AG09309 (cell line): ENCODE data around the gene RIGI.

Experiments used
- DNase-seq: peaks from one replicate; pipeline ENCODE4 v3.0.0-alpha.2; 2010; ENCODE audit warnings: low read depth
- H3K4me3 ChIP-seq: 2 replicates; pipeline ENCODE4 v1.5.1; 2011; ENCODE audit warnings: mild to moderate bottlenecking, low read depth, low read length, moderate library complexity; ENCODE audit not compliant: control insufficient read depth
- TF ChIP-seq, protein P1 (sequence below): IDR thresholded peaks from 2 replicates; pipeline ENCODE4 v1.5.1; 2011; ENCODE audit warnings: mild to moderate bottlenecking, low read depth, low read length, inconsistent platforms; ENCODE audit not compliant: insufficient read depth, control insufficient read depth; ENCODE audit errors: missing control alignments

The RIGI gene

DNA sequence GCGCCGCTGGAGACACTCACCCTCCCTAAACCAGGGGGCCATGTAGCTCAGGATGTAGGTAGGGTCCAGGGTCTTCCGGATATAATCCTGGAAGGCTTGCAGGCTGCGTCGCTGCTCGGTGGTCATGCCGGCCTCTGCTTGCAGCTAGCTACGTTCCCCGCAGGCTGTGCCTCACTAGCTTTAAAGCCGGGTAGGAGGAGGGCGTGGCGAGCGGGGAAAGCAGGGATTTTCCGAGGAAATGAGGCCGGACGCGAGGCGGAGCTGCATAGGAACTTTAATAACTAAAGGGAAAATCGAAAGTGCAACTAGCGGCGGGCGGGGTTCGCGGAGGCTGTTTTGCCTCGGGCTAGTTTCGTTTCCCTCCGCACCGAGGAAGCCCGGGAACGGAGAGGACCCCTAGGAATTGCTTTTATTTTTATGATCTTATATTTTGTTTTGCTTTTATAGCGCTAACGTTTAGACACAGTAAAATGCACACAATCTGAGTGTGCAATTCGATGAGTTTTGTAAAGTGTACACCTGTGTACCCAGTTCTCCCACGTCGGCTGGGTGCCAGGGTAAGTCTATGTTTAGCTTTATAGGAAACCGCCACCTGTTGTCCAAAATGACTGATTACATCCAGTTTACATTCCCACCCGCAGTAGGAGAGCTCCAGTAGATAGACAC lies at the start of gene RIGI:
Gene RIGI, minus strand, starts transcription at position 156 of the 666 bp plus-strand sequence. Its CDS starts 30 bp downstream, at position 126.
- TF ChIP-seq, protein P1, sequence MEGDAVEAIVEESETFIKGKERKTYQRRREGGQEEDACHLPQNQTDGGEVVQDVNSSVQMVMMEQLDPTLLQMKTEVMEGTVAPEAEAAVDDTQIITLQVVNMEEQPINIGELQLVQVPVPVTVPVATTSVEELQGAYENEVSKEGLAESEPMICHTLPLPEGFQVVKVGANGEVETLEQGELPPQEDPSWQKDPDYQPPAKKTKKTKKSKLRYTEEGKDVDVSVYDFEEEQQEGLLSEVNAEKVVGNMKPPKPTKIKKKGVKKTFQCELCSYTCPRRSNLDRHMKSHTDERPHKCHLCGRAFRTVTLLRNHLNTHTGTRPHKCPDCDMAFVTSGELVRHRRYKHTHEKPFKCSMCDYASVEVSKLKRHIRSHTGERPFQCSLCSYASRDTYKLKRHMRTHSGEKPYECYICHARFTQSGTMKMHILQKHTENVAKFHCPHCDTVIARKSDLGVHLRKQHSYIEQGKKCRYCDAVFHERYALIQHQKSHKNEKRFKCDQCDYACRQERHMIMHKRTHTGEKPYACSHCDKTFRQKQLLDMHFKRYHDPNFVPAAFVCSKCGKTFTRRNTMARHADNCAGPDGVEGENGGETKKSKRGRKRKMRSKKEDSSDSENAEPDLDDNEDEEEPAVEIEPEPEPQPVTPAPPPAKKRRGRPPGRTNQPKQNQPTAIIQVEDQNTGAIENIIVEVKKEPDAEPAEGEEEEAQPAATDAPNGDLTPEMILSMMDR: peak; percentile 48
- peak within 1 kb of the TSS; percentile 62 for H3K4me3 ChIP-seq
- DNase-seq: peak; percentile 55

DNA sequence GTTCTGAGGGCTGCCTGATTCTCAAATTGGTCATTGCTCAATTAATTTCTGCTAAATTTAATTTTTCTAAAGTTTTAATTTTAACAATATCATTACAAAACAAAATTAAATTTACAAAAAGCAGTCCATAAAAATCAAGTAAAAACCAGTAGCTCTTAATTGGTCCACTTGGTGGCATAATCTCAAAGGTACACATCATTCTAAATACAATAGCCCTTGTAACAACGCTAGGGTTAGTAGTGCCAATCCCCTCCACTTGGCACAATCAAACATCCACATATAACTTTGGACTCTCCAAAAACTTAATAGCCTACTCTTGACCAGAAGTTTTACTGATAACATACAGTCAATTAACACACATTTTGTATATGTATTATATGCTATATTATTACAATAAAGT lies 48.9 kb upstream of the RIGI start:
- no peak overlapping the region for H3K4me3 ChIP-seq
- DNase-seq: no peak
- TF ChIP-seq, protein P1: no peak

DNA sequence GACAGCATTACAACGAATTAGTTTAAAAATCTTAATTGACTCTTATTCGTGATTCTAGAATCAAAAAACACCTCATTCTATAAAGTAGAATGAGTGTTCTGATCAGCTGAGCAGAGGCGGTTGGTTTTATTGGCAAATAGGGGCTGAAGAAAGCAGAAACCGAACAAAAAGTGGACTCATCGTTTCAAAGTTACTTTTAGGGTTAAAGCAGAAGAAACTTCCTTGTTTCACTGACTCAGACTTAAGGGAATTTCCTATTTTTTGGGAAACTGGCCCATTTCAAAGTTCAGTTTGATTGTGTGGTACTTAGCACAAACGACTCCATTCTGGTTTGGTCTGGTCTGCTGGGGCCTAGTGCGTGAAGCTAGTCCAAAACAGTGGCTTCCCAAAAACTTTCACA lies 47.8 kb upstream of the RIGI start:
- TF ChIP-seq, protein P1: no peak
- no peak overlapping the region for H3K4me3 ChIP-seq
- DNase-seq: no peak

DNA sequence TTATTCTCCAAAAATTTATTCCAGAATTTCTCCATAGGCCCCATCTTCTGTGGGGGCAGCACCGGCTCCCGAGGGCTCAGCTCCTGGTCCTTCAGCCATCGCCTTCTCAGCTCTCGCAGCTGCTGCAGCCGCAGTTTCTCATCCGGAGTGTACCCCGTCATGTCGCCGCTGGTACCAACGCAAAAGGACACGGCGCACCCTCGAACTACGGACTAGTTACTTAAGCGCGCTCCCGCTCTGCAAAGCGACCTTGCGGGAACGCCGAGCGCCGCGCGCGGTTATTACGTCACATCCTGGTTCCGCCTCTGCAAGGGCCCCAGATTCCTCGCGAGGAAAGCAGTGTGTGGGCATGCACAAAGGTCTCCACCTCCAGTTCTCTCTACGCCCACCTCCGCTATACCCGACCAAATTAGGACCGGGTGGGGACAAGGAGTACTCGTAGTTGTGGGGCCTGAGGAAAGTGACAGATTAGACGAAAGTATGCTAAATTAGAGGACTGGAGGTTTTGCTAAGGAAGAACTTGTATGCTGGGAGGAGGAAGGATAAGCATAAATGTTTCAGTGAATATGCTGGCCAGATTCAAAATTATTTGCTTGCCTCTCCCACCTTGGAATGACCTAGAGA lies 47.0 kb upstream of the RIGI start, which contains the start of gene NDUFB6:
Gene NDUFB6, minus strand, starts transcription at position 260 of the 624 bp plus-strand sequence. Its CDS starts 99 bp downstream, at position 161.
- TF ChIP-seq, protein P1: no peak
- peak; percentile 48 for DNase-seq
- peak within 1 kb of the TSS; percentile 98 for H3K4me3 ChIP-seq

- peak overlapping the region; percentile 98 for H3K4me3 ChIP-seq
- TF ChIP-seq, protein P1: peak; percentile 68
- no peak for DNase-seq
Observed at GRCh38 chr9:32571969-32572899, 46.2 kb upstream of the RIGI start.

DNA sequence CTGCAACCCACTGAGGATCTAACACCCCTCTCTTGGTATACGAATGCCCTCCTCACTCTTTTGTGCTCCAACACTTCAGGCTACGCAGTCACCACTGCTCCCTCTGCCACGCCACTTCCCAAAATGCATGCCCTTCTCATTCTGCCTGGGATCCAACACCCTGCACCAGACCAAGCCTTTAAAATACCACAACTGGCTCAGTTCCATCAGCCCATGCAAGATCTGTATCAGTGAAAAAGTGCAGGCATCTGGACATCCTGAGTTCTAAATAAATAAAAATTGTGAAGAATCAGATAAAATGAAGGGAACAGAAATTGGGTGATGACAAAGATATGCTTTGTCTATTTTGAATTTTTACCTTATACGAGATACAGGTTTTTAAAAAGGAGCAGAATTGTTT lies 44.3 kb upstream of the RIGI start:
- H3K4me3 ChIP-seq: no peak overlapping the region
- TF ChIP-seq, protein P1: no peak
- no peak for DNase-seq
